K562 (cell line): Measurements from ENCODE around the gene SCAMP3. TPM values are rescaled to one million over a fixed set of nuclear protein-coding genes. Genes with fewer than 3 reads are reported as not detected.
A peak's percentile ranks its signal among the peaks of the same experiment; 100 is the strongest.
"Not testable (repeated sequence)": the region's sequence is repeated elsewhere in the genome, so short reads cannot be mapped to it uniquely, and the experiment has no call there.

Experiments used
- ATAC-seq: fragments of 200-7000 bp; cut with Tn5 transposase; 3 replicates; pipeline ENCODE4 v1.9.1; 2020; ENCODE audit warnings: moderate library complexity
- BruUV-seq: library from RNA; stranded (reverse); fragments of 400-500 nt; replicated peaks from 2 replicates; lab custom pipeline; 2021; lab: Mats Ljungman, UMichigan
- CTCF ChIA-PET: fragments of 300-600 bp; formaldehyde crosslinking; extraction: SDS; loops from one replicate; lab custom pipeline; 2021; ENCODE audit warnings: low intra/inter-chr PET ratio; lab: Yijun Ruan, JAX
- POLR2A ChIA-PET: fragments of 300-600, 350-650 bp; sonication (Branson Sonifier 250); formaldehyde crosslinking; extraction: SDS; loops from one replicate; lab custom pipeline; 2021; ENCODE audit warnings: antibody characterized with exemption, inconsistent platforms; lab: Yijun Ruan, JAX
- DNase-seq, 4 experiments: peaks; one replicate each; pipeline versions ENCODE4 v3.0.0 to v3.0.0-alpha.2; 2011 to 2018; ENCODE audit warnings: low spot score in 3 of 4, mixed read lengths in 3 of 4; ENCODE audit errors: extremely low read depth in 1 of 4
- FAIRE-seq: peaks from 2 replicates; lab custom pipeline; 2011; peaks lifted over from hg19 to GRCh38; lab: Jason Lieb, UNC
- H2AFZ ChIP-seq: 2 replicates; pipeline ENCODE4 v1.6.0; 2011; ENCODE audit warnings: low read depth, low read length, control low read depth, inconsistent platforms
- H3K27ac ChIP-seq: fragments of 200-600 bp; 3 replicates; pipeline ENCODE4 v1.8.0; 2011; ENCODE audit warnings: low read depth, mild to moderate bottlenecking, control low read depth, inconsistent platforms, low read length, moderate library complexity, mixed read lengths; ENCODE audit errors: extremely low read depth
- H3K27me3 ChIP-seq, 2 experiments: fragments of 300-600 bp in 1 of 2; 2 replicates in 1 of 2; 3 replicates in 1 of 2; pipeline versions ENCODE4 v1.6.0 to v1.8.0; 2011; ENCODE audit warnings: inconsistent platforms in 2 of 2, low read length in 2 of 2, mild to moderate bottlenecking in 1 of 2, mixed read lengths in 1 of 2, moderate library complexity in 1 of 2; ENCODE audit not compliant: control insufficient read depth in 2 of 2, insufficient read depth in 2 of 2
- H3K36me3 ChIP-seq: fragments of 300-600 bp; 3 replicates; pipeline ENCODE4 v1.8.0; 2011; ENCODE audit warnings: mild to moderate bottlenecking, low read length, inconsistent platforms; ENCODE audit not compliant: control insufficient read depth, insufficient read depth
- H3K4me1 ChIP-seq, 2 experiments: fragments of 200-600 bp in 1 of 2; replicated peaks in 1 of 2; 2 replicates in 1 of 2; 3 replicates in 1 of 2; pipeline versions ENCODE4 v1.5.1 to v1.8.0; 2011; ENCODE audit warnings: inconsistent platforms in 2 of 2, low read length in 2 of 2, mild to moderate bottlenecking in 1 of 2, mixed read lengths in 1 of 2, moderate library complexity in 1 of 2; ENCODE audit not compliant: control insufficient read depth in 2 of 2, insufficient read depth in 2 of 2
- H3K4me2 ChIP-seq: 2 replicates; pipeline ENCODE4 v1.6.1; 2011; ENCODE audit warnings: low read length, control low read depth, inconsistent platforms, mixed read lengths; ENCODE audit not compliant: insufficient read depth
- H3K4me3 ChIP-seq: fragments of 200-600 bp; sonication (generic), shearing (Covaris generic); 2 replicates; pipeline ENCODE4 v1.5.1; 2016; ENCODE audit warnings: control low read depth, inconsistent platforms
- H3K79me2 ChIP-seq: fragments of 200-600 bp; 3 replicates; pipeline ENCODE4 v1.8.0; 2011; ENCODE audit warnings: low read length, inconsistent platforms; ENCODE audit not compliant: control insufficient read depth, insufficient read depth
- H3K9ac ChIP-seq, 2 experiments: 2 replicates each; pipeline versions ENCODE4 v1.6.0 to v1.6.1; 2011; ENCODE audit warnings: low read depth in 2 of 2, low read length in 2 of 2, control low read depth in 1 of 2, inconsistent platforms in 1 of 2, mild to moderate bottlenecking in 1 of 2, mixed read lengths in 1 of 2; ENCODE audit not compliant: insufficient read depth in 1 of 2
- H3K9me1 ChIP-seq: one replicate; pipeline ENCODE4 v1.6.0; 2011; ENCODE audit warnings: inconsistent platforms, mild to moderate bottlenecking, low read length, moderate library complexity; ENCODE audit not compliant: control insufficient read depth, insufficient read depth
- H3K9me3 ChIP-seq: replicated peaks from 2 replicates; pipeline ENCODE4 v1.5.1; 2011; ENCODE audit warnings: low read depth, low read length, inconsistent platforms; ENCODE audit not compliant: control insufficient read depth, insufficient read depth
- H4K20me1 ChIP-seq: replicated peaks from 2 replicates; pipeline ENCODE4 v1.6.1; 2011; ENCODE audit warnings: low read length, inconsistent platforms, mixed read lengths; ENCODE audit not compliant: control insufficient read depth, insufficient read depth
- ELF1 ChIP-seq: fragments of 200-800 bp; sonication (Bioruptor generic); IDR thresholded peaks from 2 replicates; pipeline ENCODE4 v1.6.1; 2016; ENCODE audit warnings: missing genetic modification characterization, missing compliant biosample characterization
- GTF2E2 ChIP-seq: fragments of 200-800 bp; sonication (Bioruptor generic); IDR thresholded peaks from 2 replicates; pipeline ENCODE4 v1.6.1; 2016; ENCODE audit warnings: missing genetic modification characterization, missing compliant biosample characterization
- JUND ChIP-seq, 2 experiments: IDR thresholded peaks; 2 replicates in 1 of 2; 3 replicates in 1 of 2; pipeline ENCODE4 v1.6.1; 2011; ENCODE audit warnings: borderline replicate concordance in 2 of 2, low read depth in 2 of 2, low read length in 2 of 2, improper control_type of control experiment in 1 of 2, missing biosample characterization in 1 of 2, missing genetic modification characterization in 1 of 2, missing genetic modification reagents in 1 of 2
- MTA1 ChIP-seq: fragments of 450-650 bp; IDR thresholded peaks from 2 replicates; pipeline ENCODE4 v1.6.1; 2017; ENCODE audit warnings: borderline replicate concordance
- RNF2 ChIP-seq: sonication (generic); IDR thresholded peaks from 2 replicates; pipeline ENCODE4 v1.6.1; 2016
- ZFP1 ChIP-seq: fragments of 450-650 bp; formaldehyde crosslinking; IDR thresholded peaks from 2 replicates; pipeline ENCODE4 v1.4.0; 2020; ENCODE audit warnings: mild to moderate bottlenecking, mixed read lengths
- ZKSCAN1 ChIP-seq: fragments of 150-350 bp; IDR thresholded peaks from 2 replicates; pipeline ENCODE4 v1.6.1; 2016; ENCODE audit warnings: low read depth, low read length
- ZKSCAN8 ChIP-seq: fragments of 200-800 bp; sonication (Bioruptor generic); IDR thresholded peaks from 2 replicates; pipeline ENCODE4 v1.6.1; 2016; ENCODE audit warnings: missing genetic modification characterization, missing compliant biosample characterization
- ZNF121 ChIP-seq: sonication (generic); formaldehyde crosslinking; conservative IDR thresholded peaks from 2 replicates; pipeline ENCODE4 v1.8.0; 2022; ENCODE audit warnings: missing genetic modification reagents
- ZNF263 ChIP-seq: sonication (generic); formaldehyde crosslinking; IDR thresholded peaks from 2 replicates; pipeline ENCODE4 v1.8.0; 2022; ENCODE audit warnings: mild to moderate bottlenecking, missing genetic modification reagents, borderline replicate concordance
- whole genome bisulfite sequencing: fragments of 100-300 bp; shearing (Covaris generic); methylation state at CpG from one replicate; pipeline ENCODE4 v1.1.6; 2016; ENCODE audit warnings: low coverage, mixed read lengths; ENCODE audit not compliant: insufficient coverage; ENCODE audit errors: missing lambda C conversion rate; 5-methylcytosine and 5-hydroxymethylcytosine counted together
- in situ Hi-C: fragments of 300-500 bp; cut with MboI; formaldehyde crosslinking; loops from 4 replicates; pipeline ENCODE4 v1.15.0; 2018; ENCODE audit warnings: inconsistent platforms, mixed read lengths
- intact Hi-C: fragments of 100-400 bp; cut with micrococcal nuclease; formaldehyde crosslinking; loops from 2 replicates; pipeline ENCODE4 v1.14.2; 2022
- polyA plus RNA-seq, 8 experiments: library from polyadenylated mRNA; depleted of rRNA in 4 of 8; stranded (reverse) in 5 of 8; unstranded in 3 of 8; fragments of >200 nt; fragmentation: Nextera tagmentation in 2 of 8; fragmentation: Illumina TruSeq in 1 of 8; extraction: Ambion mirVana in 2 of 8; extraction: Trizol in 1 of 8; gene quantifications; 2 replicates each; pipeline versions ENCODE4 v1.2.1 to v1.2.3, GENCODE V29; 2011 to 2014; ENCODE audit warnings: inconsistent platforms in 1 of 8, missing spikeins in 1 of 8
- total RNA-seq, 7 experiments: library from RNA; depleted of rRNA in 6 of 7; stranded (reverse); fragments of >200 nt in 6 of 7; fragmentation: Illumina TruSeq in 2 of 7; extraction: Trizol in 2 of 7; gene quantifications; 2 replicates each; pipeline versions ENCODE4 v1.2.1 to v1.2.3, GENCODE V29; 2011 to 2021; ENCODE audit warnings: low replicate concordance in 1 of 7
- TF ChIP-seq, protein P1 (sequence below): sonication (generic); formaldehyde crosslinking; IDR thresholded peaks from 2 replicates; pipeline ENCODE4 v1.9.0; 2022; ENCODE audit warnings: mild to moderate bottlenecking, missing genetic modification reagents

SCAMP3 gene
- total and polyA plus RNA-seq, 9 of the 15 experiments (the other 6 are each of a cell fraction or from before 2014, with no cell fraction given) = 14.2 to 131 (median 86.1) TPM

DNA sequence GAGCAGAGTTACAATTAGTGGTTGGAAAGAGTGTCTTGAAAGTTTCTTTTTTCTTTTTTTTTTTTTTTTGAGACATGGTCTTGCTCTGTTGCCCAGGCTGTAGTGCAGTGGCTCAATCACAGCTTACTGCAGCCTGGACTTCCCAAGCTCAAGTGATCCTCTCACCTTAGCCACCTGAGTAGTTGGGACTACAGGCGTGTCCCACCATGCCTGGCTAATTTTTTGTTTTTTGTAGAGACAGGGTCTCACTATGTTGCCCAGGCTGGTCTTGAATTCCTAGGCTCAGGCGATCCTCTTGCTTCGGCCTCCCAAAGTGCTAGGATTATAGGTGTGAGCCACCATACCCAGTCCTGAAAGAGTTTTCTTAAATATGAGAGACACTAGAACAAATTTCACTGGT is 15.4 kb downstream of the SCAMP3 start:
- ChIA-PET POLR2A (interaction anchor here (0.6 to 1.3 kb wide), 3 partner anchors 20 to 686 kb away, joined by 3 to 7 read pairs (median 4); partner anchors contain the start of gene HCN3), CTCF (interaction anchor here (1.3 kb wide), 1 partner anchor 78 kb away, joined by 7 read pairs; no protein-coding TSS in a partner anchor)
- in situ Hi-C loops, H3K27me3 ChIP-seq, intact Hi-C loops, H3K9me3 ChIP-seq: not testable (repeated sequence)
- 88% methylated on average over 3 of the region's 3 CpGs for WGBS
- peak; percentile 58 for TF ChIP-seq ZNF121
- TF ChIP-seq, all 486 proteins: peak for 1; not testable (repeated sequence) for 485
- not testable (repeated sequence) for H2AFZ ChIP-seq, H3K4me2 ChIP-seq, BruUV-seq, H3K27ac ChIP-seq, H4K20me1 ChIP-seq, FAIRE-seq, ATAC-seq, H3K4me3 ChIP-seq, H3K9me1 ChIP-seq, H3K9ac ChIP-seq, DNase-seq
- Histone ChIP-seq H3K79me2 (peaks cover 14% of the 10 kb centered on the region; the same call in 2 of the 3 replicates), H3K36me3 (peaks cover 25% of the 10 kb centered on the region; the same call in 2 of the 3 replicates), H3K4me1 (peaks cover 20 to 44% of the 10 kb centered on the region in 2 experiments; a peak in 4 of 5 replicates)

GRCh38 chr1:155245163-155245524 is 17.0 kb downstream of the SCAMP3 start:
- Histone ChIP-seq H3K79me2 (peaks cover 14% of the 10 kb centered on the region; the same call in 2 of the 3 replicates), H3K9me1 (no peaks in the 10 kb centered on the region), H3K36me3 (peaks cover 20% of the 10 kb centered on the region; the same call in 1 of the 3 replicates), H2AFZ (peak overlapping the region; percentile 94), H3K9ac (peak overlapping the region; percentile 84 to 90), H3K27me3 (no peaks in the 10 kb centered on the region), H4K20me1 (no peaks in the 10 kb centered on the region), H3K4me1 (peaks cover 19 to 27% of the 10 kb centered on the region in 2 experiments), H3K9me3 (no peaks in the 10 kb centered on the region), H3K4me3 (peak overlapping the region; percentile 44), H3K27ac (peak overlapping the region; percentile 93), H3K4me2 (peak overlapping the region; percentile 97)
- TSS peak; percentile 98 for BruUV-seq
- in situ Hi-C loops (no loop called here), intact Hi-C loops (loop anchor here (2.0 kb wide), 1 partner anchor 38 kb away; the partner anchor contains the start of gene THBS3)
- FAIRE-seq = no peak
- TF ChIP-seq ZKSCAN8 (CRISPR knock-in tag) = peak; percentile 42; the same call in 1 of the 2 replicates
- no peak for TF ChIP-seq JUND (IDR thresholded peaks at IDR 0.05; ENCODE audit: borderline replicate concordance, low read depth, low read length)
- TF ChIP-seq JUND (tag; IDR thresholded peaks at IDR 0.05; ENCODE audit: borderline replicate concordance, low read depth, low read length) = no peak
- TF ChIP-seq ZFP1 = no peak
- TF ChIP-seq ZNF263 (CRISPR knock-in tag) = 0 out of 2 replicates have a peak, but pooled peaks have one; percentile 2
- no peak for TF ChIP-seq RNF2
- TF ChIP-seq, protein P1, sequence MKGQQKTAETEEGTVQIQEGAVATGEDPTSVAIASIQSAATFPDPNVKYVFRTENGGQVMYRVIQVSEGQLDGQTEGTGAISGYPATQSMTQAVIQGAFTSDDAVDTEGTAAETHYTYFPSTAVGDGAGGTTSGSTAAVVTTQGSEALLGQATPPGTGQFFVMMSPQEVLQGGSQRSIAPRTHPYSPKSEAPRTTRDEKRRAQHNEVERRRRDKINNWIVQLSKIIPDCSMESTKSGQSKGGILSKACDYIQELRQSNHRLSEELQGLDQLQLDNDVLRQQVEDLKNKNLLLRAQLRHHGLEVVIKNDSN (CRISPR knock-in tag) = peak; percentile 6; the same call in 1 of the 2 replicates
- TF ChIP-seq ELF1 (tag) = peak; percentile 10; the same call in 1 of the 2 replicates
- TF ChIP-seq ZKSCAN1 = 0 out of 2 replicates have a peak, but pooled peaks have one; percentile 46
- 0 out of 2 replicates have a peak, but pooled peaks have one; percentile 3 for TF ChIP-seq GTF2E2
- no peak for TF ChIP-seq MTA1
- POLR2A ChIA-PET = interaction anchor here (0.8 to 1.9 kb wide), 3 partner anchors 10 to 22 kb away, joined by 3 to 7 read pairs (median 4); partner anchors contain the start of gene ENTREP3
- ATAC-seq = no peak
- WGBS = 71% methylated on average over 8 of the region's 8 CpGs
- no peak for DNase-seq
- CTCF ChIA-PET = interaction anchor here (1.2 kb wide), 1 partner anchor 38 kb away, joined by 4 read pairs; no protein-coding TSS in a partner anchor
